ENCODE data around the gene BPIFB4. TPM values are rescaled to one million over a fixed set of nuclear protein-coding genes. Genes with fewer than 3 reads are reported as not detected.

The BPIFB4 gene
- total RNA-seq, 3 donors from 2014 or later = not detected

- Histone ChIP-seq H3K27ac (no peak overlapping the region), H3K9me3 (peaks cover 0 to 4% of the 10 kb centered on the region in 2 donors), H3K4me1 (no peaks in the 10 kb centered on the region), H3K36me3 (no peaks in the 10 kb centered on the region), H3K4me3 (no peak overlapping the region), H3K27me3 (peaks cover 0 to 16% of the 10 kb centered on the region in 2 donors)
- no peak for TF ChIP-seq POLR2A (IDR thresholded peaks at IDR 0.05)
- TF ChIP-seq CTCF (IDR thresholded peaks at IDR 0.05) = no peak
- no peak for TF ChIP-seq POLR2AphosphoS5 (IDR thresholded peaks at IDR 0.05)
- DNase-seq (ENCODE audit: low spot score in 2 of 2) = no peak
- intact Hi-C loops (cut with DNase I; ENCODE audit: low total_unique reads) = no loop called here
Measured at GRCh38 chr20:33147299-33147698, 67.9 kb downstream of the BPIFB4 start.

DNA sequence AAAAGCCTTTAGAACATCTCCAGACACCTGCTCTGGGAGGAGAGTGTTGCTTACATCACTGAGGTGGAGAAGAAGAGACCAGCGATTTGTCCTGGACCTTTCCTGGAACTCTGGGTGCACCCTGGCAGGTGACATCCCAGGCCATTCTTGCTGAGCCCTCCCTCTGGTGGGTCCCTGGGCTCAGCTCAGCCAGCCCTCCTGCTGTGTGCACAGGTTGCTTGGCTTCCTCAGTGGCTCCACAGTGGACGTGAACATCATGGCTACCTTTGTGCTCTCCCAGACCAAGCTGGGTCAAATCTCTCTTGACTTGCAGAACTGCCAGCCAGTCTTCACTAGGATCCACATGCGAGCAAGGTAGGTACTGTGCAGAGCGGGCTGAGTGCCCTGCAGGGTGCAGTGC, 68.6 kb downstream of the BPIFB4 start:
- Histone ChIP-seq H3K27ac (no peak overlapping the region), H3K27me3 (peaks cover 0 to 22% of the 10 kb centered on the region in 2 donors), H3K4me1 (no peaks in the 10 kb centered on the region), H3K36me3 (no peaks in the 10 kb centered on the region), H3K4me3 (no peak overlapping the region), H3K9me3 (peaks cover 0 to 2% of the 10 kb centered on the region in 2 donors)
- TF ChIP-seq POLR2AphosphoS5 (IDR thresholded peaks at IDR 0.05) (no peak), CTCF (IDR thresholded peaks at IDR 0.05) (no peak), POLR2A (IDR thresholded peaks at IDR 0.05) (no peak)
- intact Hi-C loops (cut with DNase I; ENCODE audit: low total_unique reads) = no loop called here
- no peak for DNase-seq (ENCODE audit: low spot score in 2 of 2)

DNA sequence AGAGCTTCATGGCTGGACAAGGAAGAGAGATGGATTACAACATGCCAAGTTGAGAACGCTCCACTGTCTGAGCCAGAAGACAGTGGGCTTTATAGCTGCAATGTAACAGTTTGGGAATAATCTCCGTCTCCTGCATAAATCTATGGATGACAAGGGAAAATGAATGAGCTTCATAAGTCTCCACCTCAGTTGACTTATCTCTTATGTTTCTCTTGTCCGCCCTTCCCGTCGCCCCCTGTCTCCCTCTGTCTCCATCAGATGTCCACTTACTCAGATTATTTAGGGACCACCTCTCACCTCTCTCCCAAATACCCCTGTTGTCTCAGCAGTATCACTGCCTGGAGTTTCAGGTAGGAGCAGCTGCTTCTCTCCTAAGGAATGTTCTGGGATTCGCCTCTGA, 74.8 kb downstream of the BPIFB4 start:
- TF ChIP-seq POLR2AphosphoS5 (IDR thresholded peaks at IDR 0.05) = no peak
- no peak for TF ChIP-seq POLR2A (IDR thresholded peaks at IDR 0.05)
- no peak for TF ChIP-seq CTCF (IDR thresholded peaks at IDR 0.05)
- intact Hi-C loops (cut with DNase I; ENCODE audit: low total_unique reads) = no loop called here
- no peaks in the 10 kb centered on the region for H3K4me1 ChIP-seq
- no peaks in the 10 kb centered on the region for H3K9me3 ChIP-seq
- no peaks in the 10 kb centered on the region for H3K36me3 ChIP-seq
- H3K4me3 ChIP-seq = no peak overlapping the region
- peaks cover 0 to 6% of the 10 kb centered on the region in 2 donors for H3K27me3 ChIP-seq
- no peak for DNase-seq (ENCODE audit: low spot score in 2 of 2)
- no peak overlapping the region for H3K27ac ChIP-seq

GRCh38 chr20:33158637-33159385, 79.4 kb downstream of the BPIFB4 start:
- Histone ChIP-seq H3K27me3 (peaks cover 0 to 3% of the 10 kb centered on the region in 2 donors), H3K4me1 (no peaks in the 10 kb centered on the region), H3K36me3 (no peaks in the 10 kb centered on the region), H3K9me3 (no peaks in the 10 kb centered on the region), H3K4me3 (no peak overlapping the region), H3K27ac (no peak overlapping the region)
- intact Hi-C loops (cut with DNase I; ENCODE audit: low total_unique reads) = no loop called here
- DNase-seq (ENCODE audit: low spot score in 2 of 2) = no peak
- TF ChIP-seq CTCF (IDR thresholded peaks at IDR 0.05) (no peak), POLR2AphosphoS5 (IDR thresholded peaks at IDR 0.05) (no peak), POLR2A (IDR thresholded peaks at IDR 0.05) (no peak)

DNA sequence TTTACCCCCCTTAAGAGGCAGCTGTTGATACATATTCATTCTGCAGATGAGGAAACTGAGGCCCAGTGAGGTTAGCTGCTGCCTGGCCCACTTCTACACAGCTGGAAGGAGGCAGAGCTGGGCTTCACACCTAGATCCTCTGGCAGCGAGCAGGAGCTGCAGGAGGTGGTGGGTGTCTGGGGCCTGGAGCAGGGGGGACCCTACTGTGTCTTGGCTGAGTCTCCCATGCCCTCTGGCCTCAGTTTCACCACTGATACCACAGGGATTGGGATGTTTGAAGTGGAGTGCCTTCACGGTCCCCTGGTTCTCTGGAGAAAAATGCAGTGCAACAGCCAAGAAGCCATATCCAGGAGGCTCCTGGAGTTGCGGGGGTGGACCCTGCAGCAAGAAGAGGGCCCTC, 80.3 kb downstream of the BPIFB4 start:
- no peaks in the 10 kb centered on the region for H3K4me1 ChIP-seq
- peaks cover 0 to 3% of the 10 kb centered on the region in 2 donors for H3K27me3 ChIP-seq
- H3K4me3 ChIP-seq = no peak overlapping the region
- intact Hi-C loops (cut with DNase I; ENCODE audit: low total_unique reads) = no loop called here
- TF ChIP-seq POLR2AphosphoS5 (IDR thresholded peaks at IDR 0.05) (no peak), POLR2A (IDR thresholded peaks at IDR 0.05) (no peak), CTCF (IDR thresholded peaks at IDR 0.05) (no peak)
- no peak for DNase-seq (ENCODE audit: low spot score in 2 of 2)
- no peaks in the 10 kb centered on the region for H3K9me3 ChIP-seq
- no peak overlapping the region for H3K27ac ChIP-seq
- no peaks in the 10 kb centered on the region for H3K36me3 ChIP-seq
